ENCODE measurements around the gene ADORA1.

The ADORA1 gene

GRCh38 chr1:203128716-203129500 is 1.4 kb downstream of the ADORA1 start:
- H3K9me3 ChIP-seq (ENCODE audit: control insufficient read depth, low read length) = no peaks in the 10 kb centered on the region
- H3K36me3 ChIP-seq (ENCODE audit: control insufficient read depth, insufficient read depth, low read length) = no peaks in the 10 kb centered on the region
- H3K9ac ChIP-seq (ENCODE audit: low read length) = no peak overlapping the region
- H3K4me1 ChIP-seq (ENCODE audit: control insufficient read depth, insufficient read depth, low read length) = peaks cover 28% of the 10 kb centered on the region
- peaks cover 37% of the 10 kb centered on the region for H3K27me3 ChIP-seq (ENCODE audit: control insufficient read depth, insufficient read depth, low read length)
- H3K4me3 ChIP-seq (ENCODE audit: low read length) = no peak overlapping the region

GRCh38 chr1:203129501-203130231 is 2.1 kb downstream of the ADORA1 start:
- peaks cover 32% of the 10 kb centered on the region for H3K27me3 ChIP-seq (ENCODE audit: control insufficient read depth, insufficient read depth, low read length)
- H3K4me1 ChIP-seq (ENCODE audit: control insufficient read depth, insufficient read depth, low read length) = peaks cover 28% of the 10 kb centered on the region
- no peaks in the 10 kb centered on the region for H3K36me3 ChIP-seq (ENCODE audit: control insufficient read depth, insufficient read depth, low read length)
- H3K9ac ChIP-seq (ENCODE audit: low read length) = no peak overlapping the region
- H3K4me3 ChIP-seq (ENCODE audit: low read length) = no peak overlapping the region
- no peaks in the 10 kb centered on the region for H3K9me3 ChIP-seq (ENCODE audit: control insufficient read depth, low read length)

GRCh38 chr1:203130358-203130985 is 2.9 kb downstream of the ADORA1 start:
- H3K4me1 ChIP-seq (ENCODE audit: control insufficient read depth, insufficient read depth, low read length) = peaks cover 28% of the 10 kb centered on the region
- H3K4me3 ChIP-seq (ENCODE audit: low read length) = no peak overlapping the region
- H3K9me3 ChIP-seq (ENCODE audit: control insufficient read depth, low read length) = no peaks in the 10 kb centered on the region
- H3K36me3 ChIP-seq (ENCODE audit: control insufficient read depth, insufficient read depth, low read length) = no peaks in the 10 kb centered on the region
- peaks cover 31% of the 10 kb centered on the region for H3K27me3 ChIP-seq (ENCODE audit: control insufficient read depth, insufficient read depth, low read length)
- H3K9ac ChIP-seq (ENCODE audit: low read length) = no peak overlapping the region

GRCh38 chr1:203131548-203132200 is 4.1 kb downstream of the ADORA1 start:
- Histone ChIP-seq H3K27me3 (ENCODE audit: control insufficient read depth, insufficient read depth, low read length) (peaks cover 24% of the 10 kb centered on the region), H3K4me1 (ENCODE audit: control insufficient read depth, insufficient read depth, low read length) (peaks cover 36% of the 10 kb centered on the region), H3K36me3 (ENCODE audit: control insufficient read depth, insufficient read depth, low read length) (no peaks in the 10 kb centered on the region), H3K9ac (ENCODE audit: low read length) (no peak overlapping the region), H3K4me3 (ENCODE audit: low read length) (no peak overlapping the region), H3K9me3 (ENCODE audit: control insufficient read depth, low read length) (no peaks in the 10 kb centered on the region)

GRCh38 chr1:203133970-203134725 is 6.6 kb downstream of the ADORA1 start:
- no peak overlapping the region for H3K9ac ChIP-seq (ENCODE audit: low read length)
- peaks cover 19% of the 10 kb centered on the region for H3K4me1 ChIP-seq (ENCODE audit: control insufficient read depth, insufficient read depth, low read length)
- H3K4me3 ChIP-seq (ENCODE audit: low read length) = no peak overlapping the region
- no peaks in the 10 kb centered on the region for H3K36me3 ChIP-seq (ENCODE audit: control insufficient read depth, insufficient read depth, low read length)
- no peaks in the 10 kb centered on the region for H3K9me3 ChIP-seq (ENCODE audit: control insufficient read depth, low read length)
- H3K27me3 ChIP-seq (ENCODE audit: control insufficient read depth, insufficient read depth, low read length) = peaks cover 7% of the 10 kb centered on the region

GRCh38 chr1:203135636-203136305 is 8.2 kb downstream of the ADORA1 start:
- Histone ChIP-seq H3K4me3 (ENCODE audit: low read length) (no peak overlapping the region), H3K36me3 (ENCODE audit: control insufficient read depth, insufficient read depth, low read length) (no peaks in the 10 kb centered on the region), H3K9me3 (ENCODE audit: control insufficient read depth, low read length) (no peaks in the 10 kb centered on the region), H3K9ac (ENCODE audit: low read length) (no peak overlapping the region), H3K4me1 (ENCODE audit: control insufficient read depth, insufficient read depth, low read length) (peaks cover 12% of the 10 kb centered on the region), H3K27me3 (ENCODE audit: control insufficient read depth, insufficient read depth, low read length) (peaks cover 7% of the 10 kb centered on the region)

GRCh38 chr1:203136409-203137042 is 9.0 kb downstream of the ADORA1 start:
- Histone ChIP-seq H3K4me3 (ENCODE audit: low read length) (no peak overlapping the region), H3K27me3 (ENCODE audit: control insufficient read depth, insufficient read depth, low read length) (peaks cover 3% of the 10 kb centered on the region), H3K36me3 (ENCODE audit: control insufficient read depth, insufficient read depth, low read length) (no peaks in the 10 kb centered on the region), H3K9ac (ENCODE audit: low read length) (no peak overlapping the region), H3K9me3 (ENCODE audit: control insufficient read depth, low read length) (no peaks in the 10 kb centered on the region), H3K4me1 (ENCODE audit: control insufficient read depth, insufficient read depth, low read length) (peaks cover 12% of the 10 kb centered on the region)

- no peak overlapping the region for H3K9ac ChIP-seq (ENCODE audit: low read length)
- peaks cover 12% of the 10 kb centered on the region for H3K4me1 ChIP-seq (ENCODE audit: control insufficient read depth, insufficient read depth, low read length)
- H3K4me3 ChIP-seq (ENCODE audit: low read length) = no peak overlapping the region
- no peaks in the 10 kb centered on the region for H3K9me3 ChIP-seq (ENCODE audit: control insufficient read depth, low read length)
- no peaks in the 10 kb centered on the region for H3K27me3 ChIP-seq (ENCODE audit: control insufficient read depth, insufficient read depth, low read length)
- H3K36me3 ChIP-seq (ENCODE audit: control insufficient read depth, insufficient read depth, low read length) = no peaks in the 10 kb centered on the region
These were observed 9.8 kb downstream of the ADORA1 start for GRCh38 chr1:203137324-203137723.

- no peak overlapping the region for H3K9ac ChIP-seq (ENCODE audit: low read length)
- H3K4me3 ChIP-seq (ENCODE audit: low read length) = no peak overlapping the region
- no peaks in the 10 kb centered on the region for H3K36me3 ChIP-seq (ENCODE audit: control insufficient read depth, insufficient read depth, low read length)
- peaks cover 12% of the 10 kb centered on the region for H3K4me1 ChIP-seq (ENCODE audit: control insufficient read depth, insufficient read depth, low read length)
- no peaks in the 10 kb centered on the region for H3K9me3 ChIP-seq (ENCODE audit: control insufficient read depth, low read length)
- no peaks in the 10 kb centered on the region for H3K27me3 ChIP-seq (ENCODE audit: control insufficient read depth, insufficient read depth, low read length)
These were observed 10.5 kb downstream of the ADORA1 start for GRCh38 chr1:203138066-203138465.

- Histone ChIP-seq H3K27me3 (ENCODE audit: control insufficient read depth, insufficient read depth, low read length) (no peaks in the 10 kb centered on the region), H3K4me1 (ENCODE audit: control insufficient read depth, insufficient read depth, low read length) (peaks cover 12% of the 10 kb centered on the region), H3K4me3 (ENCODE audit: low read length) (no peak overlapping the region), H3K36me3 (ENCODE audit: control insufficient read depth, insufficient read depth, low read length) (no peaks in the 10 kb centered on the region), H3K9me3 (ENCODE audit: control insufficient read depth, low read length) (no peaks in the 10 kb centered on the region), H3K9ac (ENCODE audit: low read length) (no peak overlapping the region)
These were observed 12.5 kb downstream of the ADORA1 start for GRCh38 chr1:203139976-203140475.
